ENCODE results near the gene CAV2.

Gene CAV2

GRCh38 chr7:116517626-116518025 lies 18.1 kb downstream of the CAV2 start:
- DNase-seq, result no peak
- in situ Hi-C loops (cut with MboI; ENCODE audit: low pct_unique_long_range_greater_than_20kb, low sequenced_read_pairs), result no loop called here

- no peak for DNase-seq
- in situ Hi-C loops (cut with MboI; ENCODE audit: low pct_unique_long_range_greater_than_20kb, low sequenced_read_pairs), result no loop called here
Measured at GRCh38 chr7:116518961-116519360, 19.4 kb downstream of the CAV2 start.

- no peak for DNase-seq
Measured at GRCh38 chr7:116521046-116521664, 21.6 kb downstream of the CAV2 start.

GRCh38 chr7:116522247-116522646 lies 22.7 kb downstream of the CAV2 start:
- in situ Hi-C loops (cut with MboI; ENCODE audit: low pct_unique_long_range_greater_than_20kb, low sequenced_read_pairs), result no loop called here
- no peak for DNase-seq

More at GRCh38 chr7:116521046-116521664, 21.6 kb downstream of the CAV2 start:
- in situ Hi-C loops (cut with MboI; ENCODE audit: low pct_unique_long_range_greater_than_20kb, low sequenced_read_pairs), result no loop called here

GRCh38 chr7:116524221-116524608 lies 24.7 kb downstream of the CAV2 start:
- DNase-seq, result no peak
- in situ Hi-C loops (cut with MboI; ENCODE audit: low pct_unique_long_range_greater_than_20kb, low sequenced_read_pairs), result no loop called here

GRCh38 chr7:116524609-116525297 lies 25.2 kb downstream of the CAV2 start, which contains the start of gene CAV1:
CAV1 (plus strand) TSS chr7:116525036; CDS start chr7:116525063, 27 bp downstream.
- in situ Hi-C loops (cut with MboI; ENCODE audit: low pct_unique_long_range_greater_than_20kb, low sequenced_read_pairs), result no loop called here
- peak; percentile 54 for DNase-seq

- DNase-seq, result peak; percentile 18
- in situ Hi-C loops (cut with MboI; ENCODE audit: low pct_unique_long_range_greater_than_20kb, low sequenced_read_pairs), result no loop called here
Measured at GRCh38 chr7:116525298-116525912, 25.9 kb downstream of the CAV2 start.

GRCh38 chr7:116525913-116526861 lies 26.6 kb downstream of the CAV2 start:
- DNase-seq, result peak; percentile 57
- in situ Hi-C loops (cut with MboI; ENCODE audit: low pct_unique_long_range_greater_than_20kb, low sequenced_read_pairs), result no loop called here

- no peak for DNase-seq
- in situ Hi-C loops (cut with MboI; ENCODE audit: low pct_unique_long_range_greater_than_20kb, low sequenced_read_pairs), result no loop called here
Measured at GRCh38 chr7:116526897-116527296, 27.4 kb downstream of the CAV2 start.

GRCh38 chr7:116527521-116527920 lies 28.0 kb downstream of the CAV2 start:
- DNase-seq, result no peak
- in situ Hi-C loops (cut with MboI; ENCODE audit: low pct_unique_long_range_greater_than_20kb, low sequenced_read_pairs), result no loop called here

GRCh38 chr7:116528008-116528789 lies 28.7 kb downstream of the CAV2 start:
- in situ Hi-C loops (cut with MboI; ENCODE audit: low pct_unique_long_range_greater_than_20kb, low sequenced_read_pairs), result no loop called here
- DNase-seq, result no peak

- in situ Hi-C loops (cut with MboI; ENCODE audit: low pct_unique_long_range_greater_than_20kb, low sequenced_read_pairs), result no loop called here
- DNase-seq, result no peak
Measured at GRCh38 chr7:116529250-116529649, 29.7 kb downstream of the CAV2 start.

- in situ Hi-C loops (cut with MboI; ENCODE audit: low pct_unique_long_range_greater_than_20kb, low sequenced_read_pairs), result no loop called here
- no peak for DNase-seq
Measured at GRCh38 chr7:116530107-116530820, 30.7 kb downstream of the CAV2 start.

GRCh38 chr7:116532102-116532688 lies 32.7 kb downstream of the CAV2 start:
- no peak for DNase-seq
- in situ Hi-C loops (cut with MboI; ENCODE audit: low pct_unique_long_range_greater_than_20kb, low sequenced_read_pairs), result no loop called here

GRCh38 chr7:116534790-116535189 lies 35.3 kb downstream of the CAV2 start:
- in situ Hi-C loops (cut with MboI; ENCODE audit: low pct_unique_long_range_greater_than_20kb, low sequenced_read_pairs), result no loop called here
- DNase-seq, result no peak

- DNase-seq, result no peak
- in situ Hi-C loops (cut with MboI; ENCODE audit: low pct_unique_long_range_greater_than_20kb, low sequenced_read_pairs), result no loop called here
Measured at GRCh38 chr7:116535416-116535815, 35.9 kb downstream of the CAV2 start.

GRCh38 chr7:116538138-116538537 lies 38.6 kb downstream of the CAV2 start:
- DNase-seq, result no peak
- in situ Hi-C loops (cut with MboI; ENCODE audit: low pct_unique_long_range_greater_than_20kb, low sequenced_read_pairs), result no loop called here

GRCh38 chr7:116539879-116540278 lies 40.3 kb downstream of the CAV2 start:
- DNase-seq, result no peak
- in situ Hi-C loops (cut with MboI; ENCODE audit: low pct_unique_long_range_greater_than_20kb, low sequenced_read_pairs), result no loop called here

Data from KBM-7 (cell line).